OCI-LY3 (cell line): ENCODE measurements around the gene ATP7B.

Experiments used
- H2AFZ ChIP-seq: fragments of 200-600, 300-600 bp; shearing (Covaris generic); 2 replicates; pipeline ENCODE4 v1.6.0; 2014; ENCODE audit warnings: antibody characterized with exemption, low read depth, low read length
- H3K27ac ChIP-seq: fragments of 200-600, 300-600 bp; sonication (generic); 2 replicates; pipeline ENCODE4 v1.5.1; 2014; ENCODE audit warnings: mild to moderate bottlenecking, low read length, moderate library complexity, mixed read lengths
- H3K27me3 ChIP-seq: fragments of 200-600, 300-600 bp; sonication (generic); 2 replicates; pipeline ENCODE4 v1.6.1; 2014; ENCODE audit warnings: low read depth, low read length, mixed read lengths
- H3K36me3 ChIP-seq: fragments of 200-600, 300-600 bp; sonication (generic); replicated peaks from 2 replicates; pipeline ENCODE3; 2014; ENCODE audit warnings: low read depth, low read length, mixed read lengths
- H3K4me1 ChIP-seq: fragments of 300-600, 200-600 bp; sonication (generic); 2 replicates; pipeline ENCODE4 v1.6.1; 2014; ENCODE audit warnings: low read length, mixed read lengths
- H3K4me2 ChIP-seq: fragments of 200-600, 300-600 bp; sonication (generic); 2 replicates; pipeline ENCODE4 v1.6.1; 2014; ENCODE audit warnings: low read length, mixed read lengths
- H3K4me3 ChIP-seq: fragments of 300-600, 200-600 bp; sonication (generic); 2 replicates; pipeline ENCODE4 v1.5.1; 2014; ENCODE audit warnings: antibody characterized with exemption, mild to moderate bottlenecking, low read length, moderate library complexity
- H3K79me2 ChIP-seq: fragments of 300-600, 200-600 bp; shearing (Covaris generic); 2 replicates; pipeline ENCODE4 v1.6.1; 2014; ENCODE audit warnings: mild to moderate bottlenecking, low read length, mixed read lengths
- H3K9ac ChIP-seq: fragments of 300-600, 200-600 bp; shearing (Covaris generic); 2 replicates; pipeline ENCODE4 v1.6.0; 2014; ENCODE audit warnings: mild to moderate bottlenecking, low read length, moderate library complexity
- H3K9me3 ChIP-seq: fragments of 200-600, 300-600 bp; shearing (Covaris generic); 2 replicates; pipeline ENCODE4 v1.6.1; 2014; ENCODE audit warnings: low read length, mixed read lengths; ENCODE audit not compliant: insufficient read depth
- H4K20me1 ChIP-seq: fragments of 200-600, 300-600 bp; sonication (generic); 2 replicates; pipeline ENCODE4 v1.6.1; 2016; ENCODE audit warnings: low read length, mixed read lengths; ENCODE audit not compliant: insufficient read depth
- CTCF ChIP-seq: fragments of 200-600, 300-600 bp; sonication (generic); IDR thresholded peaks from 2 replicates; pipeline ENCODE4 v1.5.1; 2014; ENCODE audit warnings: antibody characterized with exemption, low read length, low read depth
- EZH2phosphoT487 ChIP-seq: fragments of 200-600 bp; shearing (Covaris generic); IDR thresholded peaks from 2 replicates; pipeline ENCODE4 v1.6.1; 2018; ENCODE audit warnings: antibody characterized with exemption, mixed run types, low read depth

ATP7B gene

GRCh38 chr13:52047463-52047862 lies 36.2 kb upstream of the ATP7B start:
- Histone ChIP-seq H4K20me1 (no peaks in the 10 kb centered on the region), H3K27ac (no peak overlapping the region), H3K36me3 (no peaks in the 10 kb centered on the region), H3K4me1 (no peaks in the 10 kb centered on the region), H3K79me2 (no peaks in the 10 kb centered on the region), H3K9ac (no peak overlapping the region), H3K9me3 (no peaks in the 10 kb centered on the region), H3K4me3 (no peak overlapping the region), H3K4me2 (no peak overlapping the region), H2AFZ (no peak overlapping the region), H3K27me3 (no peaks in the 10 kb centered on the region)
- TF ChIP-seq CTCF (no peak), EZH2phosphoT487 (no peak)

- no peak overlapping the region for H3K4me3 ChIP-seq
- TF ChIP-seq CTCF = no peak
- TF ChIP-seq EZH2phosphoT487 = no peak
- H3K36me3 ChIP-seq = no peaks in the 10 kb centered on the region
- H3K4me1 ChIP-seq = no peaks in the 10 kb centered on the region
- no peak overlapping the region for H3K27ac ChIP-seq
- no peaks in the 10 kb centered on the region for H3K9me3 ChIP-seq
- no peaks in the 10 kb centered on the region for H4K20me1 ChIP-seq
- no peak overlapping the region for H2AFZ ChIP-seq
- no peak overlapping the region for H3K9ac ChIP-seq
- H3K4me2 ChIP-seq = no peak overlapping the region
- no peaks in the 10 kb centered on the region for H3K27me3 ChIP-seq
- H3K79me2 ChIP-seq = no peaks in the 10 kb centered on the region
Observed at GRCh38 chr13:52043675-52044074, 32.4 kb upstream of the ATP7B start.

GRCh38 chr13:52036037-52036436 lies 24.8 kb upstream of the ATP7B start:
- Histone ChIP-seq H4K20me1 (no peaks in the 10 kb centered on the region), H3K9me3 (no peaks in the 10 kb centered on the region), H3K36me3 (no peaks in the 10 kb centered on the region), H3K4me2 (no peak overlapping the region), H3K9ac (no peak overlapping the region), H3K4me3 (no peak overlapping the region), H3K4me1 (no peaks in the 10 kb centered on the region; the same call in 1 of the 2 replicates), H2AFZ (no peak overlapping the region), H3K79me2 (no peaks in the 10 kb centered on the region), H3K27me3 (no peaks in the 10 kb centered on the region), H3K27ac (no peak overlapping the region)
- TF ChIP-seq CTCF (no peak), EZH2phosphoT487 (no peak)

- no peak overlapping the region for H3K27ac ChIP-seq
- H3K27me3 ChIP-seq = no peaks in the 10 kb centered on the region
- H3K9ac ChIP-seq = no peak overlapping the region
- H3K79me2 ChIP-seq = no peaks in the 10 kb centered on the region
- TF ChIP-seq EZH2phosphoT487 (no peak), CTCF (no peak)
- H3K4me3 ChIP-seq = no peak overlapping the region
- no peaks in the 10 kb centered on the region for H3K36me3 ChIP-seq
- H3K4me2 ChIP-seq = no peak overlapping the region
- H4K20me1 ChIP-seq = no peaks in the 10 kb centered on the region
- H2AFZ ChIP-seq = no peak overlapping the region
- no peaks in the 10 kb centered on the region; the same call in 1 of the 2 replicates for H3K4me1 ChIP-seq
- no peaks in the 10 kb centered on the region for H3K9me3 ChIP-seq
Observed at GRCh38 chr13:52034616-52035226, 23.5 kb upstream of the ATP7B start.
